Natural killer cell treated with Interleukin-12 subunit alpha and Interleukin-12 subunit beta and Interleukin-15 and Interleukin-18, amount 100 ng/mL, for 72 hours (primary cell): Measurements from ENCODE around the gene CCDC9B. TPM values are rescaled to one million over a fixed set of nuclear protein-coding genes. Genes with fewer than 3 reads are reported as not detected.
A peak's percentile ranks its signal among the peaks of the same experiment; 100 is the strongest.

ENCODE experiments used
- ATAC-seq, 2 donors: fragments of 150-1000 bp; cut with Tn5 transposase in 1 of 2; sonication (Bioruptor Pico), chemical (Tn5 transposase) in 1 of 2; 2 replicates each; pipeline ENCODE4 v1.10.0; 2021
- DNase-seq: peaks from one replicate; pipeline ENCODE4 v3.0.0; 2022; ENCODE audit warnings: low spot score
- H3K27ac Mint-ChIP-seq, 2 donors: 1 replicate in 1 of 2; 2 replicates in 1 of 2; pipeline ENCODE4 v1.8.0; 2022; ENCODE audit warnings: mixed read lengths in 2 of 2, mild to moderate bottlenecking in 1 of 2, moderate library complexity in 1 of 2
- H3K27me3 Mint-ChIP-seq, 2 donors: 1 replicate in 1 of 2; 2 replicates in 1 of 2; pipeline ENCODE4 v1.8.0; 2022; ENCODE audit warnings: mixed read lengths in 2 of 2
- H3K36me3 Mint-ChIP-seq: one replicate; pipeline ENCODE4 v1.8.0; 2022; ENCODE audit warnings: mixed read lengths
- H3K4me1 Mint-ChIP-seq, 2 donors: 1 replicate in 1 of 2; 2 replicates in 1 of 2; pipeline ENCODE4 v1.8.0; 2022; ENCODE audit warnings: low read depth in 2 of 2, mixed read lengths in 2 of 2, mild to moderate bottlenecking in 1 of 2
- H3K4me3 Mint-ChIP-seq: one replicate; pipeline ENCODE4 v1.8.0; 2022; ENCODE audit warnings: mixed read lengths
- H3K9me3 Mint-ChIP-seq: 2 replicates; pipeline ENCODE4 v1.8.0; 2022; ENCODE audit warnings: mixed read lengths
- total RNA-seq, 2 donors: library from RNA; stranded (reverse); gene quantifications; one replicate each; pipeline ENCODE4 v1.2.3, GENCODE V29; 2022

Gene CCDC9B
- under 1 TPM; 0.29 to 0.47 TPM for total RNA-seq

- ATAC-seq (no peak), DNase-seq (no peak)
- Mint-ChIP-seq H3K27ac (no peak within 1 kb of the TSS), H3K27me3 (peaks cover 0 to 2% of the 10 kb centered on the region in 2 donors), H3K9me3 (no peaks in the 10 kb centered on the region), H3K4me3 (no peak within 1 kb of the TSS), H3K36me3 (no peaks in the 10 kb centered on the region), H3K4me1 (peaks cover 0 to 9% of the 10 kb centered on the region in 2 donors)
Measured at GRCh38 chr15:40340740-40341400, at the start of gene CCDC9B. Gene CCDC9B, minus strand, starts transcription at chr15:40340939. Its CDS starts 120 bp downstream, at chr15:40340819.

DNA sequence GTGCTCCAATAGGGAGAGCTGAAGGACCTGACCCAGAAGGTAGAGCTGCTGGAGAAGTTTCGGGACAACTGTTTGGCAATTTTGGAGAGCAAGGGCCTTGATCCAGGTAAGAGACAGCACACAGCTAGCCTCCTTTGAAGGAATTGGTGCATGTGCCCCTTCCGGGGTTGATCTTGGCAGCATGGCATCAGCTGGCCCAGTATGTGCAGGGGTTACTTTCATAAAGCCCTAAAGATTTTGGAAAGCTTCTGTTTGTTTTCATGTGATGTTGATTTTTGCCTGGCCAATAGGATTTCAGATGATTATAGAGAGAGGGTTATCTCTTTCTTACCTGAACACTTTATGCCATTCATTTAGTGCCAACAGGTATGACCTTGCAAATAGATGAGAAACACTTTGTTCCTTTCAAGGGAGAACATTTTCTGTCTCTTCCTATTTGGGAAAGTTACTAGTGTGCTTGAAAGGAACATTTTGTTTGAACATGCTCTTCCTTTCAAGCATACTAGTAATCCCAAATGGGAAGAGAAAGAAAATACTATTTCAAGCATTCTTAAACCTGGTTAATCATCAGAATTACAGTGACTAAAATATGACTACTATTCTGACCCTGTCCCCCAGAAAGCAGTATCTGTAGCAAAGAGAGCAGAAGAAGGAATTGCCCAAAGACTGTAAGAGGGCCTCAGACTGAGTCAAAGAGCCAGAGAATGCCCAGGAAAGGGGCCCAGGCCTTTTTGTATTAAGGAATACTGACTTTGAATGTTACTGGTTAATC lies 49.3 kb upstream of the CCDC9B start:
- Mint-ChIP-seq H3K4me3 (no peak overlapping the region), H3K27me3 (no peaks in the 10 kb centered on the region), H3K36me3 (peaks cover 18% of the 10 kb centered on the region), H3K4me1 (peaks cover 0 to 4% of the 10 kb centered on the region in 2 donors), H3K9me3 (no peaks in the 10 kb centered on the region), H3K27ac (no peak overlapping the region)
- DNase-seq, result no peak
- ATAC-seq, result no peak

DNA sequence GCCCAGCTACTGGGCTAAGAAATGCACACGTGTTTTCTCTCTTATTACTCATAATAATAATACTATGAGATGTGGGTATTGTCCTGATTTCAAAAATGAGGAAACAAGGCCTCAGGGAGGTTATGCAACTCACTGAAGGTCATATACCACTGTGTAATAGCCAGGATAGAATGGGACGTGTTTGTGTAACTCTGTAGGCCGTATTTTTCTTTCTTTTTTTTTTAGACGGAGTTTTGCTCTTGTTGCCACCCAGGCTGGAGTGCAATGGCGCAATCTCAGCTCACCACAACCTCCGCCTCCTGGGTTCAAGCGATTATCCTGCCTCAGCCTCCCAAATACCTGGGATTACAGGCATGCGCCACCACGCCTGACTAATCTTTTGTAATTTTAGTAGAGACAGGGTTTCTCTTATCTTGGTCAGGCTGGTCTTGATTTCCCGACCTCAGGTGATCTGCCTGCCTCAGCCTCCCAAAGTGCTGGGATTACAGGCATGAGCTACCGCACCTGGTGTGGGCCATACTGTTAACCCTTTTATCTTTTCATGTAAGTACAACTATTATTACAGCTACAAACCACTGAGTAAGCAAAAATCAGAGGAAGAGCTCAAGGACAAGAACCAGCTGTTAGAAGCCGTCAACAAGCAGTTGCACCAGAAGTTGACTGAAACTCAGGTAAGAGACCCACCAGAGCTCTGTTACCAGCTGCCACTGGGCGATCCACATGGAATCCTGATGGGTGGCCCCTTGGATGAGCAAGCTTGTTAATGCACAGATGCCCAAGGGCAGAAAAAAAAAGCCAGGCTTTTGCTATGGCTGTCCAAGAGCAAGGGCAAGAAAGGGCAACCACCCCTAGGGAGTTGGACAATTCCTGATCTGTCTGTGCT lies 48.4 kb upstream of the CCDC9B start:
- no peaks in the 10 kb centered on the region for H3K27me3 Mint-ChIP-seq
- H3K4me1 Mint-ChIP-seq, result peaks cover 3 to 6% of the 10 kb centered on the region in 2 donors
- H3K27ac Mint-ChIP-seq, result no peak overlapping the region
- peaks cover 18% of the 10 kb centered on the region for H3K36me3 Mint-ChIP-seq
- no peak for DNase-seq
- no peak overlapping the region for H3K4me3 Mint-ChIP-seq
- no peak for ATAC-seq
- no peaks in the 10 kb centered on the region for H3K9me3 Mint-ChIP-seq

DNA sequence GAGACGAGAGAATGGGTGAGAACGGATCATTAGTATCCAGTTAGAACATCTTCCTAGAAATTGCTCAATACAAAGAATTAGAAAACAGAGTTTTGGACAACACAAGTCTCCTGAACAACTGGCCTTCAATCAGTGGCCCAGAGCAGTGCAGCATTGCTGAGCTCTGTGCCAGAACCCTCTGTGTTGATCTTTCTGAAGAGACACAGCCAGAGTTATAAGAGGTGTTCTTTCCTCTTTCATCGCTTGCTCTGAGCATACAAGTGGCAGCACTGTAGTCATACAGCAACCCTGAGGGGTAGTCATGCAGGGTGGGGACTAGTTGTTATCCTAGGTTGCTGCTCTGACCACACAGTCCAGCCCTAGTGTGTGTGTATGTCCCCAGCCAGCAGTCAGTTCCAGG lies 45.7 kb upstream of the CCDC9B start:
- peaks cover 16% of the 10 kb centered on the region for H3K36me3 Mint-ChIP-seq
- no peak for DNase-seq
- H3K4me3 Mint-ChIP-seq, result no peak overlapping the region

DNA sequence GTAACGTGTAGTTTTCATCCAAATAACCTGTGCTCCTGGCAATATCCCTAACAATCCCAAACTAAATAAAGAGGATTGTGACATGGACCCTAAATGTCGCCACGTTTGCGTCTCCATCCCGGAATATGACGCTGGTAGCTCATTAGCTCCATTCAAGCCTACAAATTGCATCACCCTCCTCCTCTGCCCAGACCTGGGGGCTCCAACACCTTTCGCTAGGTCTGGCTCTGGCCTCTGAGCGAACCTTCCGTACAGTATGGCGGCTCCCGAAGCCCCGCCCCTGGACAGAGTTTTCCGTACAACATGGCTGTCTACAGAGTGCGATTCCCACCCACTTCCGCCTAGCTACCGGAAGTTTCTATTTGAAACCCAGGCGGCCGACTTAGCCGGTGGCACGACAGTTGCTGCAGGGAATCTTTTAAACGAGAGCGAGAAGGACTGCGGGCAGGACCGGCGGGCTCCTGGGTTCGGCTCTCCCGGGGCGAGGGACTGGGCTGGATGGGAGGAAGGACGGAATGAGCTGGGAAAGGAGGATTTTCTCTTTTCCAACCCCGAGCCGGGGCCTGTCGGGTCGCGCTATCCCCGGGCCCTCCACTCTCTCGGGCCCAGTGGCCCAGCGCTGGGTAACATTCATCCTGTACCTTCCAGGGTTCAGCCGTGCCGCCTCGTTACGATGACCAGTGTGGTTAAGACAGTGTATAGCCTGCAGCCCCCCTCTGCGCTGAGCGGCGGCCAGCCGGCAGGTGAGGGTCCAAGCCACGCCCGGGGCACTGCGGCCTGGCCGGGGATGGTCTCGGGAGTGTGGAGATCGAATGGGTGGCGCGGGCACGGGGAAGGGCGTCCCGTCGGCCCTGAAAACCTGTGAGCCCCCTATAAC lies 42.1 kb upstream of the CCDC9B start, which contains the start of gene KNSTRN:
TSS of gene KNSTRN (plus strand) at position 142 of the 877 bp plus-strand sequence. CDS start at position 257, 115 bp downstream.
- peaks cover 15 to 21% of the 10 kb centered on the region in 2 donors for H3K4me1 Mint-ChIP-seq
- peaks cover 5% of the 10 kb centered on the region for H3K36me3 Mint-ChIP-seq
- H3K27me3 Mint-ChIP-seq, result no peaks in the 10 kb centered on the region
- peak; percentile 93 for DNase-seq
- peak within 1 kb of the TSS; percentile 96 for H3K4me3 Mint-ChIP-seq
- peak within 1 kb of the TSS; percentile 72 to 91 for H3K27ac Mint-ChIP-seq
- no peaks in the 10 kb centered on the region for H3K9me3 Mint-ChIP-seq
- peak; percentile 99 for ATAC-seq

More for the DNA sequence above, 45.7 kb upstream of the CCDC9B start:
- peaks cover 15 to 21% of the 10 kb centered on the region in 2 donors for H3K4me1 Mint-ChIP-seq
- no peak for ATAC-seq
- no peaks in the 10 kb centered on the region for H3K27me3 Mint-ChIP-seq
- H3K9me3 Mint-ChIP-seq, result no peaks in the 10 kb centered on the region
- H3K27ac Mint-ChIP-seq, result no peak overlapping the region

DNA sequence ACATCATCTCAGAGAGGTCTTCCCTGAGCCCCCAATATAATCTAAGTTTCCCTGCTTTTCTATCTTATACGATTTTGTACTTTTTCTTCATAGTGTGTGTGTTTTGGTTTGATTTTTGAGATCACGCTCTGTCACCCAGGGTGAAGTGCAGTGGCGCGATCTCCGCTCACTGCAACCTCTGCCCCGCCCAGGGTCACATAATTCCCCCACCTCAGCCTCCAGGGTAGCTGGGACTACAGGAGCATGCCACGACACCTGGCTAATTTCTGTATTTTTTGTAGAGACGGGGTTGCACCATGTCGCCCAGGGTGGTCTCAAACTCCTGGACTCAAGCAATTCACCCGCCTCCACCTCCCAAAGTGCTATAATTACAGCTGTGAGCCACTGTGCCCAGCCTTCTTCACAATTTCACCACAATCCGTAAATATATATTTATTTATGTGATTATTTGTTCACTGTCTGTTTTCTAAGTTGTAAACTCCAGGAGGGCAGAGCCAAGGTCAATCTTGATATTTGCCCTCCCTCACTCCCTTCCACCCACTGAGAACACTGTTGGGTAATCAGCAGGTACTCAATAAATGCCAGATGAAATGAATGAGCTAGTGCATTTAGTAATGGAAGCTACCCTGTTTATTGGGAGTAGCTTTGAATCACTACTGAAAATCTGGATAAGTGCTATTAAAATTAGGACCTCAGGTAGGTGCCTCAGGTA lies 41.2 kb upstream of the CCDC9B start:
- H3K4me3 Mint-ChIP-seq, result no peak overlapping the region
- DNase-seq, result no peak
- no peak for ATAC-seq
- H3K4me1 Mint-ChIP-seq, result peaks cover 15 to 21% of the 10 kb centered on the region in 2 donors
- H3K27ac Mint-ChIP-seq, result peak overlapping the region; percentile 72 to 91
- peaks cover 5% of the 10 kb centered on the region for H3K36me3 Mint-ChIP-seq
- H3K27me3 Mint-ChIP-seq, result no peaks in the 10 kb centered on the region
- H3K9me3 Mint-ChIP-seq, result no peaks in the 10 kb centered on the region

DNA sequence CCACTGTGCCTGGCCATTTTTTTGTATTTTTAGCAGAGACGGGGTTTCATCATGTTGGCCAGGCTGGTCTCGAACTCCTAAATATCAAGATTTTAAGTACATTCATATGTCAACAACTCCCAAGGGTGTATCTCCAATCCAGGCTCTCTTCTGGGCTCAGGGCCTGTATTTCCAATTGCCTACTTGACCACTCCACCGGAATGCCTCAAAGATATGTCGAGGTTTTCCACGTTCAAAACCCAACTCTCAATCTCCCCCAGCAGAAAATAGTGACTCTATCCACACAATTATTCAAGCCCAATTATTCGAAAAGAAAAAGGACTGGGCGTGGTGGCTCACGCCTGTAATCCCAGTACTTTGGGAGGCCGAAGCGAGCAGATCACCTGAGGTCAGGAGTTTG lies 39.9 kb upstream of the CCDC9B start:
- Mint-ChIP-seq H3K27me3 (no peaks in the 10 kb centered on the region), H3K4me1 (peaks cover 15 to 21% of the 10 kb centered on the region in 2 donors), H3K36me3 (peaks cover 5% of the 10 kb centered on the region), H3K4me3 (no peak overlapping the region), H3K27ac (no peak overlapping the region), H3K9me3 (no peaks in the 10 kb centered on the region)
- DNase-seq, result no peak
- no peak for ATAC-seq

DNA sequence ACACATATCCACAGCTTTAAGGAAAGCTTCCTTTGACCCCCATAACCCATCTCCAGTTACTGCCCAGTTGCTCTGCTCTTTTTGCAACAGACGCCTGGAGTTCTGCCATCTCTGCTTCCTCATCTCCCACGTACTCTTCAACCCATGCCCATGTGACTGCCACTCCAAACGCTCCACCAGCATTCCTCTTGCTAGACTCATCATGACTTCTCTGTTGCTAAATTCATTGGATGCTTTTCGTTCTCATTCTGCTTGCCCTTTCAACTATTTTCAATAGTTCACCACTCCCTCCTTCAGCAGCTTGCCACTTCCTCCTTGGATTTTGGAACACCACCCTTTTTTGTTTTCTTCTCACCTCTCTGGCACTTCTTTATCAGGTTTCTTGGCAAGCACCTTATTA lies 39.1 kb upstream of the CCDC9B start:
- H3K27ac Mint-ChIP-seq, result no peak overlapping the region
- peaks cover 15 to 16% of the 10 kb centered on the region in 2 donors for H3K4me1 Mint-ChIP-seq
- H3K27me3 Mint-ChIP-seq, result no peaks in the 10 kb centered on the region
- H3K36me3 Mint-ChIP-seq, result peaks cover 5% of the 10 kb centered on the region
- ATAC-seq (no peak), DNase-seq (no peak)
- H3K9me3 Mint-ChIP-seq, result no peaks in the 10 kb centered on the region
- H3K4me3 Mint-ChIP-seq, result no peak overlapping the region

DNA sequence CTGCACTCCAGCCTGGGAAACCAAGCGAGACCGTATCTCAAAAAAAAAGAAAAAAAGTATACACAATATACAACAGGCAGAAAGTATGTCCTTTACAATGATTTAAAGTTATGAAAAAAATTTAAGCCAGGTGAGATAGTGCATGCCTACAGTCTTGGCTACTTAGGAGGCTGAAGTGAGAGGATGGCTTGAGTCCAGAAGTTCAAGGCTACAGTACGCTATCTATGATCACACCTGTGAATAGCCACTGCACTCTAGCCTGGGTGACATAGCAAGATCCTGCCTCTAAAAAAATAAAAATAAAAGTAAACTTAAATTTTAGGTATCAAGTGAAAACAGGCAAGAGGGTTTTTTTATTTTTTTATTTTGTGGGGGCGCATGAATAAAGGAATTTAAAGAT lies 38.6 kb upstream of the CCDC9B start:
- Mint-ChIP-seq H3K4me3 (no peak overlapping the region), H3K36me3 (peaks cover 5% of the 10 kb centered on the region), H3K27ac (no peak overlapping the region), H3K9me3 (no peaks in the 10 kb centered on the region), H3K4me1 (peaks cover 14 to 15% of the 10 kb centered on the region in 2 donors), H3K27me3 (no peaks in the 10 kb centered on the region)
- ATAC-seq (no peak), DNase-seq (no peak)

DNA sequence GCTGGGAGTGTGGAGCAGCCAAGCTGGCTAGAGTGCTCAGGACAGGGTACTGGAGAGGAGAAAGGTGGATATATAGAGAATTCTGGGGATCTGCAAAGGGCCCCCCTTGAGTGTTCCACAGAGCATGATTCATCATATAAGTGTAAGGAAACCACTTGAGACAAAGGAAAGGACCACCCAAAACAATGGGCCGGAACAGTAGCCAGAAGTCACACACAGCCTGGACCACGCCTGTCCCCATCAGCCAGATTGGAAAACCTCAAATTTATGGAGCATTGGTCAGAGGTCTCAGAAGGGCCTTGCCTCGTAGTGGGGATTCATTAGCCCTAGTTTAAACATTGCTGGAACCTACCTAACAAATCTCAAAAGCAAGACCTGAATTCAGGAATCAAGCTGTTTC lies 36.9 kb upstream of the CCDC9B start:
- Mint-ChIP-seq H3K4me1 (peaks cover 3% of the 10 kb centered on the region in 2 donors), H3K27me3 (no peaks in the 10 kb centered on the region), H3K27ac (no peak overlapping the region), H3K9me3 (no peaks in the 10 kb centered on the region), H3K36me3 (no peaks in the 10 kb centered on the region), H3K4me3 (no peak overlapping the region)
- ATAC-seq (no peak), DNase-seq (no peak)

DNA sequence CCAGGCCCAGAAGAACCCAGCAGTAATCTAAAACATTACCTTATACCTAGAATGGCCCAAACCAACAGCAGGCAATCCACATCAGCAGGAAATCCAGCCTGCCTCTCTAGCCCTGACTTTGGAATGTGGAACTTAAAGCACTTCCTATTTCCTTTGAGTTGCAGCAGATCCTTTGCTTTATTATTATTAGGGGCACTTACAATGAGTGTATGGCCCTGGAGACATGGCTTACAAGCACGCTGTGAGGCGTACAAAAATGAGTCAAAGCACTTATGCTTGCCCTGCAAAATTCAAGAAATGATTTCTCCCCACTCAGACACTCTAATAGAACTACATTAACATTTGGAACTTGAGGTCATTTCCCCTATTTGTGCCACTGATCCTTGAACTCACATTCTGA lies 32.2 kb upstream of the CCDC9B start:
- ATAC-seq (no peak), DNase-seq (no peak)
- Mint-ChIP-seq H3K4me3 (no peak overlapping the region), H3K27ac (no peak overlapping the region), H3K36me3 (no peaks in the 10 kb centered on the region), H3K4me1 (peaks cover 4 to 5% of the 10 kb centered on the region in 2 donors), H3K9me3 (no peaks in the 10 kb centered on the region), H3K27me3 (no peaks in the 10 kb centered on the region)

- H3K36me3 Mint-ChIP-seq, result no peaks in the 10 kb centered on the region
- peaks cover 21% of the 10 kb centered on the region in 2 donors for H3K4me1 Mint-ChIP-seq
- ATAC-seq, result no peak
- DNase-seq, result no peak
- no peaks in the 10 kb centered on the region for H3K27me3 Mint-ChIP-seq
- no peak overlapping the region for H3K4me3 Mint-ChIP-seq
- no peaks in the 10 kb centered on the region for H3K9me3 Mint-ChIP-seq
- no peak overlapping the region for H3K27ac Mint-ChIP-seq
Measured at GRCh38 chr15:40369971-40370370, 29.2 kb upstream of the CCDC9B start.
